SK-N-SH treated with all-trans-retinoic acid at 6 μM for 48 hours (cell line): ENCODE measurements around the gene COL4A5.

Experiments
- ATAC-seq: fragments of 200-7000 bp; cut with Tn5 transposase; 3 replicates; pipeline ENCODE4 v1.9.1; 2020; ENCODE audit warnings: mild to moderate bottlenecking, moderate library complexity
- ARNTL ChIP-seq: fragments of 450-650 bp; formaldehyde crosslinking; IDR thresholded peaks from 2 replicates; pipeline ENCODE4 v1.5.0; 2020; ENCODE audit warnings: low read depth, mild to moderate bottlenecking, moderate library complexity, borderline replicate concordance
- BACH2 ChIP-seq: fragments of 250-450 bp; sonication (Bioruptor Pico); IDR thresholded peaks from 2 replicates; pipeline ENCODE4 v1.9.0; 2021; ENCODE audit warnings: mild to moderate bottlenecking, borderline replicate concordance
- CREB5 ChIP-seq: fragments of 250-450 bp; sonication (Bioruptor Pico); IDR thresholded peaks from 2 replicates; pipeline ENCODE4 v1.5.1; 2020; ENCODE audit warnings: low read depth, mild to moderate bottlenecking, moderate library complexity
- CSRNP3 ChIP-seq: fragments of 250-450 bp; sonication (Bioruptor Pico); IDR thresholded peaks from 2 replicates; pipeline ENCODE4 v1.5.1; 2021; ENCODE audit warnings: mild to moderate bottlenecking, moderate library complexity
- GLIS3 ChIP-seq: fragments of 250-450 bp; sonication (Bioruptor Pico); IDR thresholded peaks from 2 replicates; pipeline ENCODE4 v1.5.0; 2020; ENCODE audit warnings: mild to moderate bottlenecking, moderate library complexity
- ISL1 ChIP-seq: fragments of 250-450 bp; sonication (Bioruptor Pico); IDR thresholded peaks from 2 replicates; pipeline ENCODE4 v2.1.2; 2022; ENCODE audit warnings: mild to moderate bottlenecking, moderate library complexity
- POU6F1 ChIP-seq: fragments of 250-450 bp; sonication (Bioruptor Pico); IDR thresholded peaks from 2 replicates; pipeline ENCODE4 v1.8.0; 2021; ENCODE audit warnings: low read depth, mild to moderate bottlenecking, moderate library complexity, borderline replicate concordance
- PPARA ChIP-seq: fragments of 250-450 bp; sonication (Bioruptor Pico); IDR thresholded peaks from 2 replicates; pipeline ENCODE4 v1.5.0; 2020; ENCODE audit warnings: mild to moderate bottlenecking, borderline replicate concordance
- RARB ChIP-seq: fragments of 250-450 bp; sonication (Bioruptor Pico); IDR thresholded peaks from 2 replicates; pipeline ENCODE4 v1.8.0; 2021; ENCODE audit warnings: mild to moderate bottlenecking, moderate library complexity
- SNAI2 ChIP-seq: fragments of 250-450 bp; sonication (Bioruptor Pico); IDR thresholded peaks from 2 replicates; pipeline ENCODE4 v1.5.0; 2020; ENCODE audit warnings: mild to moderate bottlenecking, moderate library complexity
- TCF4 ChIP-seq: fragments of 250-450 bp; sonication (Bioruptor Pico); IDR thresholded peaks from 2 replicates; pipeline ENCODE4 v1.8.0; 2021; ENCODE audit warnings: mild to moderate bottlenecking, moderate library complexity, borderline replicate concordance
- TOX ChIP-seq: fragments of 250-450 bp; sonication (Bioruptor Pico); IDR thresholded peaks from 2 replicates; pipeline ENCODE4 v1.8.0; 2021; ENCODE audit warnings: mild to moderate bottlenecking, moderate library complexity, borderline replicate concordance
- TSHZ2 ChIP-seq: fragments of 250-450 bp; sonication (Bioruptor Pico); IDR thresholded peaks from 2 replicates; pipeline ENCODE4 v1.5.0; 2020; ENCODE audit warnings: mild to moderate bottlenecking, moderate library complexity
- ZC3H10 ChIP-seq: fragments of 250-450 bp; sonication (Bioruptor Pico); IDR thresholded peaks from 2 replicates; pipeline ENCODE4 v1.5.1; 2021; ENCODE audit warnings: mild to moderate bottlenecking, moderate library complexity
- ZFP3 ChIP-seq: fragments of 250-450 bp; sonication (Bioruptor Pico); IDR thresholded peaks from 2 replicates; pipeline ENCODE4 v1.5.0; 2020; ENCODE audit warnings: mild to moderate bottlenecking, moderate library complexity
- ZFP30 ChIP-seq: fragments of 450-650 bp; formaldehyde crosslinking; IDR thresholded peaks from 2 replicates; pipeline ENCODE4 v1.5.0; 2022; ENCODE audit warnings: mild to moderate bottlenecking, moderate library complexity
- ZNF565 ChIP-seq: fragments of 450-650 bp; formaldehyde crosslinking; conservative IDR thresholded peaks from 2 replicates; pipeline ENCODE4 v1.5.0; 2020; ENCODE audit warnings: low read depth, mild to moderate bottlenecking, moderate library complexity
- ZNF8 ChIP-seq: fragments of 450-650 bp; formaldehyde crosslinking; IDR thresholded peaks from 2 replicates; pipeline ENCODE4 v1.5.0; 2020; ENCODE audit warnings: mild to moderate bottlenecking, moderate library complexity

COL4A5 gene

GRCh38 chrX:108726748-108727147, 287.1 kb downstream of the COL4A5 start:
- TF ChIP-seq POU6F1 (CRISPR knock-in tag): no peak
- TF ChIP-seq BACH2 (CRISPR knock-in tag): no peak
- TF ChIP-seq ZC3H10: no peak
- no peak for TF ChIP-seq TOX (CRISPR knock-in tag)
- TF ChIP-seq TCF4 (CRISPR knock-in tag): no peak
- no peak for TF ChIP-seq ZFP3 (CRISPR knock-in tag)
- TF ChIP-seq RARB (CRISPR knock-in tag): no peak
- TF ChIP-seq ZNF8 (CRISPR knock-in tag): no peak
- ATAC-seq: no peak

- no peak for TF ChIP-seq GLIS3 (CRISPR knock-in tag)
- no peak for TF ChIP-seq ZNF8 (CRISPR knock-in tag)
- no peak for TF ChIP-seq CSRNP3 (CRISPR knock-in tag)
- TF ChIP-seq ZFP3 (CRISPR knock-in tag): no peak
- ATAC-seq: no peak
Measured at GRCh38 chrX:108731153-108731552, 291.5 kb downstream of the COL4A5 start.

- no peak for TF ChIP-seq ZFP30
- no peak for TF ChIP-seq SNAI2 (CRISPR knock-in tag)
- TF ChIP-seq TCF4 (CRISPR knock-in tag): no peak
- TF ChIP-seq ARNTL (CRISPR knock-in tag): no peak
- TF ChIP-seq PPARA (CRISPR knock-in tag): no peak
- no peak for TF ChIP-seq RARB (CRISPR knock-in tag)
- no peak for TF ChIP-seq CREB5 (CRISPR knock-in tag)
- ATAC-seq: no peak; the same call in 2 of the 3 replicates
Measured at GRCh38 chrX:108732630-108733321, 293.1 kb downstream of the COL4A5 start.

- TF ChIP-seq ZNF565 (CRISPR knock-in tag): no peak
- no peak for TF ChIP-seq TSHZ2 (CRISPR knock-in tag)
- TF ChIP-seq TOX (CRISPR knock-in tag): no peak
- no peak for TF ChIP-seq POU6F1 (CRISPR knock-in tag)
- no peak for TF ChIP-seq TCF4 (CRISPR knock-in tag)
- TF ChIP-seq ISL1 (CRISPR knock-in tag): no peak
- no peak for ATAC-seq
Measured at GRCh38 chrX:108734426-108734825, 294.8 kb downstream of the COL4A5 start.
